Choroid plexus epithelial cell (primary cell): ENCODE measurements around the gene GTF2H3.

Source experiments
- DNase-seq: peaks from one replicate; pipeline ENCODE4 v3.0.0-alpha.2; 2010; ENCODE audit warnings: low read depth
- H3K4me3 ChIP-seq: 2 replicates; pipeline ENCODE4 v1.5.1; 2011; ENCODE audit warnings: low read depth, mild to moderate bottlenecking, control low read depth, low read length, moderate library complexity
- TF ChIP-seq, protein P1 (sequence below): conservative IDR thresholded peaks from 2 replicates; pipeline ENCODE4 v1.5.1; 2011; ENCODE audit warnings: low read depth, mild to moderate bottlenecking, control low read depth, inconsistent platforms, low read length, moderate library complexity

GTF2H3 gene

DNA sequence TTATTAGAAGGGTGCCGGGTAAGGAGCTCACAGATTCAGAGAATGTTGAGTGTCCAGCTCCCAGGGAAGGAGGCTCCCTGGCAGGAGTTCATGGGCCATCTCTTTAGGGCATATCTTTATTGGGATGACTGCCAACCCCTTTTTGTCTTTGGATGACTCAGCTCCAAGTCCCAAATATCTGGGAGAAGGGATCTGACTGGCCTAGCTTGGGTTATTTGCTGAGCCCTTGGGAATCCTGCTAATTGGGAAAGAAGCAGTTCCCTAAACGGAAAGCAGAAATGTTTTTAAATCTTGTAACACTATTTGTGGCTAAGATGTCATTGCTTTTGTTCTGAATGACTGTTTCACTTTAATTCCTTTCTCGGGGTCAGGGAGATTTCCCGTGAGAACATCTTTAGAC is 19.1 kb upstream of the GTF2H3 start:
- no peak for DNase-seq
- H3K4me3 ChIP-seq: no peak overlapping the region
- TF ChIP-seq, protein P1, sequence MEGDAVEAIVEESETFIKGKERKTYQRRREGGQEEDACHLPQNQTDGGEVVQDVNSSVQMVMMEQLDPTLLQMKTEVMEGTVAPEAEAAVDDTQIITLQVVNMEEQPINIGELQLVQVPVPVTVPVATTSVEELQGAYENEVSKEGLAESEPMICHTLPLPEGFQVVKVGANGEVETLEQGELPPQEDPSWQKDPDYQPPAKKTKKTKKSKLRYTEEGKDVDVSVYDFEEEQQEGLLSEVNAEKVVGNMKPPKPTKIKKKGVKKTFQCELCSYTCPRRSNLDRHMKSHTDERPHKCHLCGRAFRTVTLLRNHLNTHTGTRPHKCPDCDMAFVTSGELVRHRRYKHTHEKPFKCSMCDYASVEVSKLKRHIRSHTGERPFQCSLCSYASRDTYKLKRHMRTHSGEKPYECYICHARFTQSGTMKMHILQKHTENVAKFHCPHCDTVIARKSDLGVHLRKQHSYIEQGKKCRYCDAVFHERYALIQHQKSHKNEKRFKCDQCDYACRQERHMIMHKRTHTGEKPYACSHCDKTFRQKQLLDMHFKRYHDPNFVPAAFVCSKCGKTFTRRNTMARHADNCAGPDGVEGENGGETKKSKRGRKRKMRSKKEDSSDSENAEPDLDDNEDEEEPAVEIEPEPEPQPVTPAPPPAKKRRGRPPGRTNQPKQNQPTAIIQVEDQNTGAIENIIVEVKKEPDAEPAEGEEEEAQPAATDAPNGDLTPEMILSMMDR: no peak

DNA sequence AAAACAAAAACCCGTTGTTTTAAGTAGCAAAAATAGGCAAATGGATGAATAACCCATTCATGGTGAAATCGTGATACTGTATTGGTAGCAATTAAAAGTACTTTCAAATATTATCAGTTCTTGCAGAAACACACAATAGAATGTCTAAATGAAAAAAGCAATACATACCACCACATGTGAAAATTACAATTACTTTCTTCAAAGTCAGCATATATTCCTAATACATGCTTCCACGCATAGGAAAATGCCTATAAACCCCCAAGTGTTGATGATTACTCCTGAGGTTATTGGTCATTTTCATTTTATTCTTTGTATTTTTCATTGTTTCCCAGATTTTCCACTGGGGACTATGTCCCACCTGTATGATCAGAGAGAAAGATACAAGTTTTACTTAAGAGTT is 16.5 kb upstream of the GTF2H3 start:
- no peak overlapping the region for H3K4me3 ChIP-seq
- no peak for DNase-seq
- TF ChIP-seq, protein P1: no peak

DNA sequence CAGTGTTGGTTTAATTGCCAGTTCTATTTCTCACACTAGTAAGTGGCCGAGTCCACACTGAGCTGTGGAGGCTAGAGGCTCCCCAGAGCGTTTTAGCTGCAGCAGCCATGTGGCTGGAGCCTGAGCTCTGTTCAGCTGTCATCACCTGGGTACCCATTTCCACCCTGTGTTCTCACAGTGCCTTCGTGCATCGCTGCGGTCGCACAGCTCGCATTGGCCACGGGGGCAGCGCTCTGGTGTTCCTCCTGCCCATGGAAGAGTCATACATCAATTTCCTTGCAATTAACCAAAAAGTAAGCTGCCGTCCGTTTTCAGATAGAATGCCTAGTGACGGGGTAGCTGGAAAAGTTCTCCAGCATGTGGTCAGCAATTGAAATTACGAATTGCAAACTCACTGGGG is 16.0 kb upstream of the GTF2H3 start:
- no peak overlapping the region for H3K4me3 ChIP-seq
- TF ChIP-seq, protein P1: no peak
- no peak for DNase-seq

DNA sequence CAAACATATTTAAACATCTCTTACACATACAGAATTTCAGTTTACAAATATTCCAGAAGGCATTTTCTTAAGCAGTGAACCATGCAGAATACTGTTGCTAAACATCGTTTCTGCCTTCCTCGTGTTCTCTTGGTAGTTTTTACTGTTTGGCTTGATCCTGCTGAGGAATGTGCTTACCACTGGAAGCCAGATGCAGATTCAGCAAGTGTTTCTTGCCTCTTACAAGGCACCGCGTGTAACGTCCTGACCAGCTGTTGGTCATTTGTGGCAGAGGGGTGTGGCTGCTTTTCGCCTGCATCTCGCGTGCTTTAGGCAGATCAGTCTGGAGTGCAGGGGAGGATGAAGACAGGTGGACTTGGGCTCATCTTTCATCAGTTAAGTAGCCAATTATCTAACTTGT is 12.5 kb upstream of the GTF2H3 start:
- TF ChIP-seq, protein P1: no peak
- DNase-seq: no peak
- H3K4me3 ChIP-seq: no peak overlapping the region

DNA sequence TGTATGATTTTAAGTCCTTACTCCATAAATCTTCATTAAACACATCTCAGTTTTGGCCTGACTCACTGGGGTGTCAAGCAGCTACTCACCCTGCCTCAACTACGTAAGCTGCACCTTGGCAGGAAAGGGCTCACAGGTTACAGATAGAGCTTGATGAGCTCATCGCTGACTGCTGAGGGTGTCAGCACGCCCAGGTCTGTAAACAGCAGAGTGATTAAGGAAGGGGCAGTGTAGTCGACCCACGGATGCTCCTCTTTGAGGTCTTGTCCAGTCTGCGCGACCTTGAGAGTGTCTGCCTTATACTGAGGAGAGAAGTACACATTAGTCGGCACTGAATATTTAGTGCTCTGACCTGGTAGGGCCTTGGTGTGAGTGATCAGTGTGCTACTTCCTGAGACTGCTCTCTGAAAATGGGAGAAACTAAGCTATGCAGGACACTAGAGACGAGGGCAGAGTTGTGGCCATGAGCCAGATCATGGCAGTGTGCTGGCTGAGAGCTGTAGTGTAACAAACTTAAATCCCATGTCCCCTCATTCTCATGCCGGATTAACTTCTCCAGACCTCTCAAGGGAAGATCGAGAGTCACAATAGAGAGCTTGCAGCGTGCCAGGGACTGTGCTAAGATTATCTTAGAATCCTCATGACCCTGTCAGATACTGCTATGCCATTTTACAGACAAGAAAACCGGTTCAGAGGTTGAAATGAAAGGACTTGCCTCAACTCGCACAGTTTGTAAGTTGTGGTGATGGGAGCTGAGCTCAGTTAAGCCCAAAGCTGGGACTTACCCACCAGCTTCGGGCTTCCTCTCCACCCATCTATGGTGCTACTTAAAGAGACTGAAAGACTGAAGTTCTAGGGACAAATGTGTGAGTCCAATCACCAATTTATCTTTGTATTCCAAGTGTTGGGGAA is 11.8 kb upstream of the GTF2H3 start:
- H3K4me3 ChIP-seq: no peak overlapping the region
- TF ChIP-seq, protein P1: no peak
- no peak for DNase-seq

DNA sequence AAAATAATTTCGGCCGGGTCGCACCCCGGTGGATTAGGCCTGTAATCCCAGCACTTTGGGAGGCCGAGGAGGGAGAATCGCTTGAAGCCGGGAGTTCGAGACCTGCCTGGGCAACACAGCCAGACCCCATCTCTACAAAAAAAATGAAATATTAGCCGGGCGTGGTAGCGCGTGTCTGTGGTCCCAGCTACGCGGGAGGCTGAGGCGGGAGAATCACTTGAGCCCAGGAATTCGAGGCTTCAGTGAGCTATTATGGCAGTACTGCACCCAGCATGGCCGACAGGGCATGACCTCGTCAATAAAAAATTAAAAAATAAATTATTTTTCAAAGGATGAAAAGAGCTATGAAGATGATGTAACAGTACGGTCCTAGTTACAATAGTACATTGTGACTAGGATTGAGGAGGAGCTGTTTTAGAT is 523 bp downstream of the GTF2H3 start:
- peak overlapping the region; percentile 94 for H3K4me3 ChIP-seq
- TF ChIP-seq, protein P1: no peak
- DNase-seq: no peak

DNA sequence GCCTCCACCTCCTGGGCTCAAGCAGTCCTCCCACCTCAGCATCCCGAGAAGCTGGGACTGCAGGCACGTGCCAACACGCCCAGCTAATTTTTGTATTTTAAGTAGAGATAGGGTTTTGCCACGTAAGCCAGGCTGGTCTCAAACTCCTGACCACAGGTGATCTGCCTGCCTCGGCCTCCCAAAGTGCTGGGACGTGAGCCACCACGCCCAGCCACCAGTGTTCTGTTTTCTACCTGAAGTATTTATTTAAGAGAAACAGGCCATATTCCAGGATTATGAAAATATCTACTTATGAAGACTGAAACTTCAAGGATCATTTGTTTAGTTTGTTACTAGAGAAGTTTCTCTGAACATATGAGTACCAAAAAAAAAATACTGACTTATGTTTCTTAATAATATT is 10.3 kb downstream of the GTF2H3 start:
- TF ChIP-seq, protein P1: no peak
- DNase-seq: no peak
- H3K4me3 ChIP-seq: no peak overlapping the region
